HepG2 (cell line): Measurements from ENCODE around the gene MED22. TPM values are rescaled to one million over a fixed set of nuclear protein-coding genes. Genes with fewer than 3 reads are reported as not detected.

Experiments used
- ATAC-seq: fragments of 200-7000 bp; cut with Tn5 transposase; 3 replicates; pipeline ENCODE4 v1.9.1; 2020; ENCODE audit warnings: mild to moderate bottlenecking, moderate library complexity
- BruUV-seq: library from RNA; stranded (reverse); fragments of 400-500 nt; replicated peaks from 2 replicates; lab custom pipeline; 2021; lab: Mats Ljungman, UMichigan
- CTCF ChIA-PET: fragments of 300-600 bp; formaldehyde crosslinking; extraction: SDS; loops from one replicate; lab custom pipeline; 2021; ENCODE audit warnings: low total read pairs, inconsistent platforms, low intra/inter-chr PET ratio; lab: Yijun Ruan, JAX
- POLR2A ChIA-PET: fragments of 350-600 bp; sonication (Branson Sonifier 250); formaldehyde crosslinking; loops from one replicate; lab custom pipeline; 2020; ENCODE audit warnings: antibody characterized with exemption, inconsistent platforms; lab: Yijun Ruan, JAX
- DNase-seq: peaks from one replicate; pipeline ENCODE4 v3.0.0-alpha.2; 2015; ENCODE audit warnings: low spot score
- FAIRE-seq: peaks from 3 replicates; lab custom pipeline; 2011; peaks lifted over from hg19 to GRCh38; lab: Jason Lieb, UNC
- H2AFZ ChIP-seq: one replicate; pipeline ENCODE4 v1.6.1; 2011; ENCODE audit warnings: low read length, inconsistent platforms
- H3K27ac ChIP-seq: fragments of 300-600 bp; 3 replicates; pipeline ENCODE4 v1.8.0; 2011; ENCODE audit warnings: mixed run types, mild to moderate bottlenecking, mixed read lengths, low read length, inconsistent platforms; ENCODE audit not compliant: insufficient read depth; ENCODE audit errors: extremely low read length
- H3K27me3 ChIP-seq, 2 experiments: fragments of 200-600 bp in 1 of 2; 2 replicates in 1 of 2; 3 replicates in 1 of 2; pipeline versions ENCODE4 v1.6.0 to v1.8.0; 2011; ENCODE audit warnings: low read length in 2 of 2, mild to moderate bottlenecking in 2 of 2, moderate library complexity in 2 of 2, inconsistent platforms in 1 of 2; ENCODE audit not compliant: insufficient read depth in 2 of 2, control insufficient read depth in 1 of 2
- H3K36me3 ChIP-seq, 2 experiments: fragments of 200-600 bp in 1 of 2; replicated peaks in 1 of 2; 2 replicates in 1 of 2; 3 replicates in 1 of 2; pipeline versions ENCODE4 v1.5.1 to v1.8.0; 2011; ENCODE audit warnings: low read length in 2 of 2, inconsistent platforms in 1 of 2; ENCODE audit not compliant: insufficient read depth in 2 of 2, control insufficient read depth in 1 of 2
- H3K4me1 ChIP-seq: 2 replicates; pipeline ENCODE4 v1.5.1; 2012; ENCODE audit warnings: low read length, inconsistent platforms; ENCODE audit not compliant: insufficient read depth
- H3K4me2 ChIP-seq: 2 replicates; pipeline ENCODE4 v1.6.0; 2011; ENCODE audit warnings: low read depth, low read length, inconsistent platforms
- H3K4me3 ChIP-seq, 3 experiments: fragments of 200-600 bp in 1 of 3; sonication (generic), shearing (Covaris generic) in 1 of 3; replicated peaks in 1 of 3; 2 replicates each; pipeline ENCODE4 v1.5.1; 2011 to 2016; ENCODE audit warnings: low read length in 3 of 3, inconsistent platforms in 2 of 3, low read depth in 2 of 3, mild to moderate bottlenecking in 2 of 3, control low read depth in 1 of 3, mixed read lengths in 1 of 3; ENCODE audit not compliant: insufficient read depth in 1 of 3
- H3K79me2 ChIP-seq: one replicate; pipeline ENCODE4 v1.6.1; 2011; ENCODE audit warnings: low read length, inconsistent platforms; ENCODE audit not compliant: insufficient read depth
- H3K9ac ChIP-seq: 2 replicates; pipeline ENCODE4 v1.6.0; 2011; ENCODE audit warnings: mild to moderate bottlenecking, low read depth, low read length, inconsistent platforms; ENCODE audit not compliant: insufficient read depth
- H3K9me3 ChIP-seq: 2 replicates; pipeline ENCODE4 v1.5.1; 2012; ENCODE audit warnings: mild to moderate bottlenecking, low read length
- H4K20me1 ChIP-seq: 2 replicates; pipeline ENCODE4 v1.6.0; 2011; ENCODE audit warnings: inconsistent platforms, mild to moderate bottlenecking, low read length, moderate library complexity; ENCODE audit not compliant: insufficient read depth
- CAMTA2 ChIP-seq: sonication (generic); formaldehyde crosslinking; IDR thresholded peaks from 2 replicates; pipeline ENCODE4 v1.4.0; 2020; ENCODE audit warnings: mild to moderate bottlenecking, missing genetic modification reagents, borderline replicate concordance
- CENPX ChIP-seq: sonication (generic); formaldehyde crosslinking; IDR thresholded peaks from 2 replicates; pipeline ENCODE4 v1.9.0; 2021; ENCODE audit warnings: mild to moderate bottlenecking, missing genetic modification reagents, moderate library complexity
- CREB1 ChIP-seq, 2 experiments: fragments of 450-650 bp in 1 of 2; IDR thresholded peaks; 2 replicates each; pipeline ENCODE4 v1.6.1; 2016 to 2017; ENCODE audit warnings: control low read depth in 1 of 2, mild to moderate bottlenecking in 1 of 2, missing compliant biosample characterization in 1 of 2, missing genetic modification characterization in 1 of 2
- HBP1 ChIP-seq: IDR thresholded peaks from 2 replicates; pipeline ENCODE4 v1.6.1; 2016; ENCODE audit warnings: low read depth, control low read depth
- SRSF4 ChIP-seq: fragments of 200-400 bp; formaldehyde crosslinking; IDR thresholded peaks from one replicate; pipeline ENCODE4 v1.6.1; 2018; ENCODE audit warnings: mild to moderate bottlenecking, low read depth, low read length, moderate library complexity; ENCODE audit not compliant: poor library complexity, severe bottlenecking
- ZFYVE20 ChIP-seq: sonication (generic); formaldehyde crosslinking; IDR thresholded peaks from 2 replicates; pipeline ENCODE4 v1.8.0; 2023; ENCODE audit warnings: low read depth, mild to moderate bottlenecking, moderate library complexity, missing genetic modification reagents, borderline replicate concordance
- ZNF839 ChIP-seq: sonication (generic); formaldehyde crosslinking; IDR thresholded peaks from 2 replicates; pipeline ENCODE4 v1.4.0; 2020; ENCODE audit warnings: missing genetic modification reagents, mild to moderate bottlenecking, borderline replicate concordance
- WGBS: methylation state at CpG from one replicate; pipeline ENCODE4 v1.1.6; 2017; ENCODE audit warnings: low lambda C conversion rate; 5-methylcytosine and 5-hydroxymethylcytosine counted together
- in situ Hi-C: cut with HindIII; loops from 2 replicates; pipeline ENCODE4 v1.10.0; 2017; ENCODE audit warnings: low pct_unique_long_range_greater_than_20kb; ENCODE audit not compliant: extremely low pct_ligation_motif_present
- intact Hi-C: fragments of 100-400 bp; cut with micrococcal nuclease; formaldehyde crosslinking; loops from one replicate; pipeline ENCODE4 v1.10.0; 2022; ENCODE audit not compliant: unreplicated experiment
- polyA plus RNA-seq, 8 experiments: library from polyadenylated mRNA; depleted of rRNA in 3 of 8; stranded (reverse) in 7 of 8; unstranded in 1 of 8; fragments of >200 nt; fragmentation: Illumina TruSeq in 4 of 8; extraction: Trizol in 4 of 8; gene quantifications; 2 replicates each; pipeline versions ENCODE4 v1.2.1 to v1.2.3, GENCODE V29; 2011 to 2016; ENCODE audit warnings: low read depth in 4 of 8, missing spikeins in 1 of 8, mixed read lengths in 1 of 8; ENCODE audit not compliant: insufficient read depth in 1 of 8
- total RNA-seq, 5 experiments: library from RNA; depleted of rRNA; stranded (reverse); fragments of >200 nt; fragmentation: Illumina TruSeq; extraction: Trizol; gene quantifications; 2 replicates each; pipeline ENCODE4 v1.2.3, GENCODE V29; 2016; ENCODE audit warnings: low read depth in 1 of 5
- TF ChIP-seq, protein P1 (sequence below): sonication (generic); formaldehyde crosslinking; IDR thresholded peaks from 2 replicates; pipeline ENCODE4 v1.4.0; 2020; ENCODE audit warnings: mild to moderate bottlenecking, low read depth, missing genetic modification reagents
- TF ChIP-seq, protein P2 (sequence below): sonication (generic); formaldehyde crosslinking; IDR thresholded peaks from 2 replicates; pipeline ENCODE4 v1.8.1; 2023; ENCODE audit warnings: mild to moderate bottlenecking, inconsistent platforms, moderate library complexity, missing genetic modification reagents, borderline replicate concordance

MED22 gene
- total and polyA plus RNA-seq, 2 of the 13 experiments (the other 11 are each of a cell fraction or from before 2014, with no cell fraction given): 15.8 to 22.1 TPM

GRCh38 chr9:133384736-133385321 is 36.9 kb upstream of the MED22 start (continued):
- TF ChIP-seq, protein P1, sequence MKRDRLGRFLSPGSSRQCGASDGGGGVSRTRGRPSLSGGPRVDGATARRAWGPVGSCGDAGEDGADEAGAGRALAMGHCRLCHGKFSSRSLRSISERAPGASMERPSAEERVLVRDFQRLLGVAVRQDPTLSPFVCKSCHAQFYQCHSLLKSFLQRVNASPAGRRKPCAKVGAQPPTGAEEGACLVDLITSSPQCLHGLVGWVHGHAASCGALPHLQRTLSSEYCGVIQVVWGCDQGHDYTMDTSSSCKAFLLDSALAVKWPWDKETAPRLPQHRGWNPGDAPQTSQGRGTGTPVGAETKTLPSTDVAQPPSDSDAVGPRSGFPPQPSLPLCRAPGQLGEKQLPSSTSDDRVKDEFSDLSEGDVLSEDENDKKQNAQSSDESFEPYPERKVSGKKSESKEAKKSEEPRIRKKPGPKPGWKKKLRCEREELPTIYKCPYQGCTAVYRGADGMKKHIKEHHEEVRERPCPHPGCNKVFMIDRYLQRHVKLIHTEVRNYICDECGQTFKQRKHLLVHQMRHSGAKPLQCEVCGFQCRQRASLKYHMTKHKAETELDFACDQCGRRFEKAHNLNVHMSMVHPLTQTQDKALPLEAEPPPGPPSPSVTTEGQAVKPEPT (CRISPR knock-in tag): no peak
- TF ChIP-seq CAMTA2 (CRISPR knock-in tag) (no peak), SRSF4 (no peak), ZNF839 (0 out of 2 replicates have a peak, but pooled peaks have one; percentile 53), HBP1 (CRISPR knock-in tag) (no peak)
- TF ChIP-seq, protein P2, sequence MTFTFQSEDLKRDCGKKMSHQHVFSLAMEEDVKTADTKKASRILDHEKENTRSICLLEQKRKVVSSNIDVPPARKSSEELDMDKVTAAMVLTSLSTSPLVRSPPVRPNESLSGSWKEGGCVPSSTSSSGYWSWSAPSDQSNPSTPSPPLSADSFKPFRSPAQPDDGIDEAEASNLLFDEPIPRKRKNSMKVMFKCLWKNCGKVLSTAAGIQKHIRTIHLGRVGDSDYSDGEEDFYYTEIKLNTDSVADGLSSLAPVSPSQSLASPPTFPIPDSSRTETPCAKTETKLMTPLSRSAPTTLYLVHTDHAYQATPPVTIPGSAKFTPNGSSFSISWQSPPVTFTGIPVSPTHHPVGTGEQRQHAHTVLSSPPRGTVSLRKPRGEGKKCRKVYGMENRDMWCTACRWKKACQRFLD (CRISPR knock-in tag): 0 out of 2 replicates have a peak, but pooled peaks have one; percentile 37

DNA sequence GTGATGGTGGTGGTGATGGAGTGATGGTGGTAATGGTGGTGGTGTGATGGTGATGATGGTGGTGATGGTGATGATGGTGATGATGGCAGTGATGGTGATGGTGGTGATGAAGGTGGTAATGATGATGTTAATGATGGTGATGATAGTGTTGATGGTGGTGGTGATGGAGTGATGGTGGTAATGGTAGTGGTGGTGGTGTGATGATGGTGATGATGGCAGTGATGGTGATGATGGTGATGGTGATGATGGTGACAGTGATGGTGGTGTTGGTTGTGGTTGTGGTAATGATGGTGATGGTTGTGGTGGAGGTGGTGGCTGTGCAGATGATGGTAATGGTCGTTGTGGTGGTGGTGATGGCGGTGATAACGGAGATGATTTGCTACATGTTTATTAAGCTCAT is 35.5 kb upstream of the MED22 start:
- Histone ChIP-seq H3K4me3 (no peak overlapping the region), H3K4me2 (no peak overlapping the region), H3K9me3 (peaks cover 10% of the 10 kb centered on the region; the same call in 1 of the 2 replicates), H2AFZ (no peak overlapping the region), H3K4me1 (peaks cover 65% of the 10 kb centered on the region), H3K36me3 (no peaks in the 10 kb centered on the region), H3K9ac (no peak overlapping the region), H3K27me3 (no peaks in the 10 kb centered on the region), H3K79me2 (no peaks in the 10 kb centered on the region), H3K27ac (no peak overlapping the region), H4K20me1 (no peaks in the 10 kb centered on the region)
- WGBS: 88% methylated on average over 3 of the region's 3 CpGs
- no peak for TF ChIP-seq CENPX (CRISPR knock-in tag)
- peak; percentile 84 for TF ChIP-seq CREB1 (IDR thresholded peaks at IDR 0.05)
- TF ChIP-seq CREB1 (CRISPR knock-in tag; IDR thresholded peaks at IDR 0.05): no peak
- TF ChIP-seq ZFYVE20 (CRISPR knock-in tag): 0 out of 2 replicates have a peak, but pooled peaks have one; percentile 38
- ATAC-seq (no peak), FAIRE-seq (no peak), DNase-seq (no peak)
- POLR2A ChIA-PET: interaction anchor here (3.7 kb wide), 1 partner anchor 35 kb away, joined by 18 read pairs; the partner anchor contains the start of genes MED22 and RPL7A
- no TSS peak for BruUV-seq
- in situ Hi-C loops: no loop called here
- intact Hi-C loops: loop anchor here (1.0 kb wide), 1 partner anchor 8 kb away; no protein-coding TSS in a partner anchor
- CTCF ChIA-PET: no interaction called here
